K562 (cell line): Measurements from ENCODE around the gene RAB4B. TPM values are rescaled to one million over a fixed set of nuclear protein-coding genes. Genes with fewer than 3 reads are reported as not detected.
A peak's percentile ranks its signal among the peaks of the same experiment; 100 is the strongest.

Source experiments
- ATAC-seq: fragments of 200-7000 bp; cut with Tn5 transposase; 3 replicates; pipeline ENCODE4 v1.9.1; 2020; ENCODE audit warnings: moderate library complexity
- BruUV-seq: library from RNA; stranded (reverse); fragments of 400-500 nt; replicated peaks from 2 replicates; lab custom pipeline; 2021; lab: Mats Ljungman, UMichigan
- CTCF ChIA-PET: fragments of 300-600 bp; formaldehyde crosslinking; extraction: SDS; loops from one replicate; lab custom pipeline; 2021; ENCODE audit warnings: low intra/inter-chr PET ratio; lab: Yijun Ruan, JAX
- POLR2A ChIA-PET: fragments of 300-600, 350-650 bp; sonication (Branson Sonifier 250); formaldehyde crosslinking; extraction: SDS; loops from one replicate; lab custom pipeline; 2021; ENCODE audit warnings: antibody characterized with exemption, inconsistent platforms; lab: Yijun Ruan, JAX
- DNase-seq, 4 experiments: peaks; one replicate each; pipeline versions ENCODE4 v3.0.0 to v3.0.0-alpha.2; 2011 to 2018; ENCODE audit warnings: low spot score in 3 of 4, mixed read lengths in 3 of 4; ENCODE audit errors: extremely low read depth in 1 of 4
- FAIRE-seq: peaks from 2 replicates; lab custom pipeline; 2011; peaks lifted over from hg19 to GRCh38; lab: Jason Lieb, UNC
- H2AFZ ChIP-seq: 2 replicates; pipeline ENCODE4 v1.6.0; 2011; ENCODE audit warnings: low read depth, low read length, control low read depth, inconsistent platforms
- H3K27ac ChIP-seq: fragments of 200-600 bp; 3 replicates; pipeline ENCODE4 v1.8.0; 2011; ENCODE audit warnings: low read depth, mild to moderate bottlenecking, control low read depth, inconsistent platforms, low read length, moderate library complexity, mixed read lengths; ENCODE audit errors: extremely low read depth
- H3K27me3 ChIP-seq, 2 experiments: fragments of 300-600 bp in 1 of 2; 2 replicates in 1 of 2; 3 replicates in 1 of 2; pipeline versions ENCODE4 v1.6.0 to v1.8.0; 2011; ENCODE audit warnings: inconsistent platforms in 2 of 2, low read length in 2 of 2, mild to moderate bottlenecking in 1 of 2, mixed read lengths in 1 of 2, moderate library complexity in 1 of 2; ENCODE audit not compliant: control insufficient read depth in 2 of 2, insufficient read depth in 2 of 2
- H3K36me3 ChIP-seq: fragments of 300-600 bp; 3 replicates; pipeline ENCODE4 v1.8.0; 2011; ENCODE audit warnings: mild to moderate bottlenecking, low read length, inconsistent platforms; ENCODE audit not compliant: control insufficient read depth, insufficient read depth
- H3K4me1 ChIP-seq, 2 experiments: fragments of 200-600 bp in 1 of 2; replicated peaks in 1 of 2; 2 replicates in 1 of 2; 3 replicates in 1 of 2; pipeline versions ENCODE4 v1.5.1 to v1.8.0; 2011; ENCODE audit warnings: inconsistent platforms in 2 of 2, low read length in 2 of 2, mild to moderate bottlenecking in 1 of 2, mixed read lengths in 1 of 2, moderate library complexity in 1 of 2; ENCODE audit not compliant: control insufficient read depth in 2 of 2, insufficient read depth in 2 of 2
- H3K4me2 ChIP-seq: 2 replicates; pipeline ENCODE4 v1.6.1; 2011; ENCODE audit warnings: low read length, control low read depth, inconsistent platforms, mixed read lengths; ENCODE audit not compliant: insufficient read depth
- H3K4me3 ChIP-seq: fragments of 200-600 bp; sonication (generic), shearing (Covaris generic); 2 replicates; pipeline ENCODE4 v1.5.1; 2016; ENCODE audit warnings: control low read depth, inconsistent platforms
- H3K79me2 ChIP-seq: fragments of 200-600 bp; 3 replicates; pipeline ENCODE4 v1.8.0; 2011; ENCODE audit warnings: low read length, inconsistent platforms; ENCODE audit not compliant: control insufficient read depth, insufficient read depth
- H3K9ac ChIP-seq, 2 experiments: 2 replicates each; pipeline versions ENCODE4 v1.6.0 to v1.6.1; 2011; ENCODE audit warnings: low read depth in 2 of 2, low read length in 2 of 2, control low read depth in 1 of 2, inconsistent platforms in 1 of 2, mild to moderate bottlenecking in 1 of 2, mixed read lengths in 1 of 2; ENCODE audit not compliant: insufficient read depth in 1 of 2
- H3K9me1 ChIP-seq: one replicate; pipeline ENCODE4 v1.6.0; 2011; ENCODE audit warnings: inconsistent platforms, mild to moderate bottlenecking, low read length, moderate library complexity; ENCODE audit not compliant: control insufficient read depth, insufficient read depth
- H3K9me3 ChIP-seq: replicated peaks from 2 replicates; pipeline ENCODE4 v1.5.1; 2011; ENCODE audit warnings: low read depth, low read length, inconsistent platforms; ENCODE audit not compliant: control insufficient read depth, insufficient read depth
- H4K20me1 ChIP-seq: replicated peaks from 2 replicates; pipeline ENCODE4 v1.6.1; 2011; ENCODE audit warnings: low read length, inconsistent platforms, mixed read lengths; ENCODE audit not compliant: control insufficient read depth, insufficient read depth
- CEBPB ChIP-seq: fragments of 450-650 bp; IDR thresholded peaks from 2 replicates; pipeline ENCODE4 v1.6.1; 2016; ENCODE audit warnings: missing genetic modification characterization, missing compliant biosample characterization
- CEBPG ChIP-seq, 3 experiments: fragments of 200-800 bp in 1 of 3; sonication (Bioruptor generic) in 1 of 3; sonication (generic) in 1 of 3; formaldehyde crosslinking in 1 of 3; IDR thresholded peaks in 2 of 3; conservative IDR thresholded peaks in 1 of 3; 2 replicates each; pipeline versions ENCODE4 v1.6.1 to v1.8.0; 2016 to 2022; ENCODE audit warnings: missing compliant biosample characterization in 2 of 3, missing genetic modification characterization in 2 of 3, mild to moderate bottlenecking in 1 of 3, missing genetic modification reagents in 1 of 3
- FOXP1 ChIP-seq: sonication (generic); formaldehyde crosslinking; IDR thresholded peaks from 2 replicates; pipeline ENCODE4 v1.8.0; 2022; ENCODE audit warnings: mild to moderate bottlenecking, missing genetic modification reagents
- GATAD2A ChIP-seq: fragments of 450-650 bp; IDR thresholded peaks from 2 replicates; pipeline ENCODE4 v1.6.1; 2017
- NFE2L1 ChIP-seq: fragments of 450-650 bp; IDR thresholded peaks from 2 replicates; pipeline ENCODE4 v1.6.1; 2016; ENCODE audit warnings: missing genetic modification characterization, low read depth, mild to moderate bottlenecking, missing compliant biosample characterization, moderate library complexity, borderline replicate concordance
- NFIC ChIP-seq: fragments of 450-650 bp; IDR thresholded peaks from 2 replicates; pipeline ENCODE4 v1.6.1; 2017; ENCODE audit warnings: mild to moderate bottlenecking, inconsistent platforms
- NFYB ChIP-seq: IDR thresholded peaks from 2 replicates; pipeline ENCODE4 v1.6.1; 2011; ENCODE audit warnings: mild to moderate bottlenecking, moderate library complexity; ENCODE audit not compliant: insufficient read length; ENCODE audit errors: extremely low read depth
- POLR2A ChIP-seq: fragments of 450-650 bp; conservative IDR thresholded peaks from 2 replicates; pipeline ENCODE4 v1.6.1; 2016
- POLR3G ChIP-seq: IDR thresholded peaks from 2 replicates; pipeline ENCODE4 v1.6.1; 2011; ENCODE audit not compliant: insufficient read length, insufficient replicate concordance; ENCODE audit errors: extremely low read depth
- RBBP5 ChIP-seq: fragments of 200-600 bp; sonication (generic); IDR thresholded peaks from 2 replicates; pipeline ENCODE4 v1.6.1; 2012; ENCODE audit warnings: borderline replicate concordance, mild to moderate bottlenecking, low read length, control low read depth, inconsistent platforms; ENCODE audit not compliant: insufficient read depth, poor library complexity, severe bottlenecking
- SAFB2 ChIP-seq: fragments of 200-400 bp; formaldehyde crosslinking; IDR thresholded peaks from 2 replicates; pipeline ENCODE4 v1.6.1; 2018; ENCODE audit warnings: borderline replicate concordance, low read length, low read depth, moderate library complexity; ENCODE audit not compliant: severe bottlenecking
- SIN3B ChIP-seq: fragments of 450-650 bp; IDR thresholded peaks from 2 replicates; pipeline ENCODE4 v1.6.1; 2017; ENCODE audit warnings: low read depth, mild to moderate bottlenecking, moderate library complexity
- SIX5 ChIP-seq, 2 experiments: IDR thresholded peaks; 2 replicates each; pipeline ENCODE4 v1.6.1; 2011; ENCODE audit warnings: low read length in 2 of 2, borderline replicate concordance in 1 of 2, low read depth in 1 of 2, mild to moderate bottlenecking in 1 of 2, moderate library complexity in 1 of 2; ENCODE audit not compliant: insufficient read depth in 1 of 2
- STAT5A ChIP-seq: IDR thresholded peaks from 2 replicates; pipeline ENCODE4 v1.6.1; 2012; ENCODE audit warnings: low read length, inconsistent platforms, borderline replicate concordance
- TAF15 ChIP-seq: fragments of 200-400 bp; formaldehyde crosslinking; IDR thresholded peaks from 2 replicates; pipeline ENCODE4 v1.6.1; 2017; ENCODE audit warnings: mild to moderate bottlenecking, low read depth, low read length, moderate library complexity
- WGBS: fragments of 100-300 bp; shearing (Covaris generic); methylation state at CpG from one replicate; pipeline ENCODE4 v1.1.6; 2016; ENCODE audit warnings: low coverage, mixed read lengths; ENCODE audit not compliant: insufficient coverage; ENCODE audit errors: missing lambda C conversion rate; 5-methylcytosine and 5-hydroxymethylcytosine counted together
- in situ Hi-C: fragments of 300-500 bp; cut with MboI; formaldehyde crosslinking; loops from 4 replicates; pipeline ENCODE4 v1.15.0; 2018; ENCODE audit warnings: inconsistent platforms, mixed read lengths
- intact Hi-C: fragments of 100-400 bp; cut with micrococcal nuclease; formaldehyde crosslinking; loops from 2 replicates; pipeline ENCODE4 v1.14.2; 2022
- polyA plus RNA-seq, 8 experiments: library from polyadenylated mRNA; depleted of rRNA in 4 of 8; stranded (reverse) in 5 of 8; unstranded in 3 of 8; fragments of >200 nt; fragmentation: Nextera tagmentation in 2 of 8; fragmentation: Illumina TruSeq in 1 of 8; extraction: Ambion mirVana in 2 of 8; extraction: Trizol in 1 of 8; gene quantifications; 2 replicates each; pipeline versions ENCODE4 v1.2.1 to v1.2.3, GENCODE V29; 2011 to 2014; ENCODE audit warnings: inconsistent platforms in 1 of 8, missing spikeins in 1 of 8
- total RNA-seq, 7 experiments: library from RNA; depleted of rRNA in 6 of 7; stranded (reverse); fragments of >200 nt in 6 of 7; fragmentation: Illumina TruSeq in 2 of 7; extraction: Trizol in 2 of 7; gene quantifications; 2 replicates each; pipeline versions ENCODE4 v1.2.1 to v1.2.3, GENCODE V29; 2011 to 2021; ENCODE audit warnings: low replicate concordance in 1 of 7

Gene RAB4B
- total and polyA plus RNA-seq, 9 of the 15 experiments (the other 6 are each of a cell fraction or from before 2014, with no cell fraction given), result 0.28 to 20.4 (median 9.0) TPM

DNA sequence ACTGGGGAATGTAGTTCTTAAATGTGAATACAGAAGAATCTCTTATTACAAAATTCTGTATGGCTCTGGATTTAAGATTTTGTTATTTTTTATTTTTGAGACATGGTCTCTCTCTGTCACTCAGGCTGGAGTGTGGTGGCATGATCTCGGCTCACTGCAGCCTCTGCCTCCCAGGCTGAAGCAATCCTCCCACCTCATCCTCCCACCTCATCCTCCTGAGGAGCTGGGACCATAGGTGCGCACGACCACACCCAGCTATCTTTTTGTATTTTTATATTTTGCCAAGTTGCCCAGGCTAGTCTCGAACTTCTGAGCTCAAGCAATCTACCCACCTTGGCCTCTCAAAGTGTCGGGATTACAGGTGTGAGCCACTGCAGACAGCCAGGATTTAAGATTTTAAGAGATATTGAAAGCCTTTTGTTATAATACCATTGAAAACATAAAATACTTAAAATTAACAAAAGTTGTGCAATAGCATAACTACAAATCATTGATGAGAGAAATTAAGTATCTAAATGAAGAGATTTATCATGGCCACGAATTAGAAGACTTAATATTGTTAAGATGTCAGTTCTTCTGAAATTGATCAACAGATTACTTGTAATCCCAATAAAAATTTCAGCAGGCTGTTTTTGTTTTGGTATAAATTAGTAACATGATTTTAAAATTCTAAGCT lies 58.8 kb downstream of the RAB4B start:
- FAIRE-seq, result no peak
- POLR2A ChIA-PET, result no interaction called here
- Histone ChIP-seq H3K27me3 (no peaks in the 10 kb centered on the region), H3K9me3 (no peaks in the 10 kb centered on the region), H3K4me1 (peaks cover 15 to 16% of the 10 kb centered on the region in 2 experiments; a peak in 4 of 5 replicates), H3K9ac (peak overlapping the region in 1 of 2 experiments; percentile 64; a peak in 1 of 4 replicates), H3K79me2 (no peaks in the 10 kb centered on the region), H3K9me1 (no peaks in the 10 kb centered on the region), H2AFZ (no peak overlapping the region), H4K20me1 (no peaks in the 10 kb centered on the region), H3K27ac (no peak overlapping the region), H3K4me2 (no peak overlapping the region)
- DNase-seq, result no peak
- in situ Hi-C loops (no loop called here), intact Hi-C loops (no loop called here)
- BruUV-seq, result no TSS peak
- CTCF ChIA-PET, result no interaction called here
- ATAC-seq, result no peak
- 59% methylated on average over 6 of the region's 6 CpGs for WGBS
- TF ChIP-seq STAT5A, result no peak
- TF ChIP-seq TAF15, result no peak
- TF ChIP-seq FOXP1 (CRISPR knock-in tag), result no peak
- TF ChIP-seq NFIC, result no peak
- TF ChIP-seq POLR2A, result no peak
- no peak for TF ChIP-seq NFE2L1 (tag)
- TF ChIP-seq CEBPG (CRISPR knock-in tag; IDR thresholded peaks at IDR 0.05), result no peak
- TF ChIP-seq CEBPG (tag; conservative IDR thresholded peaks at IDR 0.05 in 1 of 2, IDR thresholded peaks at IDR 0.05 in 1 of 2), result peak; percentile 35 to 84; a peak in 3 of 4 replicates
- no peak for TF ChIP-seq SAFB2
- TF ChIP-seq RBBP5, result no peak
- TF ChIP-seq SIX5 (IDR thresholded peaks at IDR 0.05; ENCODE audit: borderline replicate concordance in 1 of 2, insufficient read depth in 1 of 2, low read depth in 1 of 2, low read length in 2 of 2), result no peak
- TF ChIP-seq GATAD2A, result no peak
- no peak for TF ChIP-seq NFYB
- TF ChIP-seq CEBPB (tag), result peak; percentile 63
- no peak for TF ChIP-seq SIN3B
- no peak for TF ChIP-seq POLR3G
- TF ChIP-seq, all 486 proteins: peak for 2
- H3K36me3 ChIP-seq, result no peaks in the 10 kb centered on the region
- H3K4me3 ChIP-seq, result no peak overlapping the region
